ENCODE results near the gene PLEKHM3.

GRCh38 chr2:207896525-207897285 is 128.6 kb downstream of the PLEKHM3 start:
- TF ChIP-seq CTCF (IDR thresholded peaks at IDR 0.05) (peak in 1 of 6 experiments; percentile 18), POLR2A (IDR thresholded peaks at IDR 0.05) (no peak)

All from adrenal gland (tissue), 5 donors.